Measurements from ENCODE around the gene PLA2G12A.

The PLA2G12A gene

DNA sequence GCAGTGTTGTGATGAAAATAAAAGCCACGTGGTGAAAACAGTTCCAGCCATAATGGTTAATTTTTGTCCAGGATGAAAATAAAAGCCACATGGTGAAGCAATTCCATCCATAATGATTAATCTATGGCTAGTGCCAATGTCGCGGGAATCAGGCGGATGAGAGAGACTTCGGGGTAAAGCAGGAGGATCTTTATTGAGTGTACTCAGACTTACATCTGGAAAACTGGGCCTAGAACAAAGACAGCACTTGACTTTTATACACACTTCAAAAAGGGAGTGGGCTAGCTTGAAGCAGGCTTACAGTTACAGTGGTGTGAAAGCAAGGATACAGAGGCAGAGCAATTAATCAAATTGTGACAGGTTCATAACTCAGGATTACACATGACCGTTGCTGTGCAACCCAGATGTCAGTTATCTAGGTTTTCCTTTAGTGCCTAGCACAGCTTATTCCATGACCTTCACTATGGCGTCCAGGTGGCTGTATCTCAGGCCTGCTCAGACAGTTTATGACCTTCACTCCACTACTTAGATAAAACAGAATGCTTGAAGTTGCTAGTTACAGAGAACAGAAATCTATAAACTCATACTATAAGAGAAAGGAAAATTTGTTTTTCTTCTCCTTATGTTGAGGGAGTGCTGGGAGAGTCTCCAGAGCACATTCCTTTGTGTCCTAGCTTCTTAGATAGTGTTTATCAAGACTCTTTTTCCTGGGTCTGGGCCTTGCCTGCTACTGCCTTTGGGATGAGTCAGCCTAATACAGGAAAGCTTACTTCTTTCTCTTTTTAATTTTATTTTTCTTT lies 5.9 kb upstream of the PLA2G12A start:
- Histone ChIP-seq H3K4me1 (ENCODE audit: insufficient read depth, low read length) (no peaks in the 10 kb centered on the region), H3K9ac (ENCODE audit: low read depth, low read length) (no peak overlapping the region), H3K27ac (ENCODE audit: low read length) (no peak overlapping the region), H2AFZ (ENCODE audit: low read depth, low read length) (no peak overlapping the region), H3K4me3 (ENCODE audit: low read depth in 1 of 2, low read length in 2 of 2) (no peak overlapping the region), H3K9me3 (ENCODE audit: insufficient read depth, low read length, severe bottlenecking) (no peaks in the 10 kb centered on the region), H3K79me2 (ENCODE audit: insufficient read depth, low read length) (no peaks in the 10 kb centered on the region), H3K36me3 (ENCODE audit: insufficient read depth, low read length) (no peaks in the 10 kb centered on the region), H3K4me2 (ENCODE audit: insufficient read depth, low read length) (no peak overlapping the region), H3K27me3 (ENCODE audit: insufficient read depth, low read length, poor library complexity) (no peaks in the 10 kb centered on the region), H4K20me1 (ENCODE audit: insufficient read depth, low read length) (no peaks in the 10 kb centered on the region)
- ATAC-seq (ENCODE audit: insufficient read depth, low read depth): no peak
- TF ChIP-seq, protein P1, sequence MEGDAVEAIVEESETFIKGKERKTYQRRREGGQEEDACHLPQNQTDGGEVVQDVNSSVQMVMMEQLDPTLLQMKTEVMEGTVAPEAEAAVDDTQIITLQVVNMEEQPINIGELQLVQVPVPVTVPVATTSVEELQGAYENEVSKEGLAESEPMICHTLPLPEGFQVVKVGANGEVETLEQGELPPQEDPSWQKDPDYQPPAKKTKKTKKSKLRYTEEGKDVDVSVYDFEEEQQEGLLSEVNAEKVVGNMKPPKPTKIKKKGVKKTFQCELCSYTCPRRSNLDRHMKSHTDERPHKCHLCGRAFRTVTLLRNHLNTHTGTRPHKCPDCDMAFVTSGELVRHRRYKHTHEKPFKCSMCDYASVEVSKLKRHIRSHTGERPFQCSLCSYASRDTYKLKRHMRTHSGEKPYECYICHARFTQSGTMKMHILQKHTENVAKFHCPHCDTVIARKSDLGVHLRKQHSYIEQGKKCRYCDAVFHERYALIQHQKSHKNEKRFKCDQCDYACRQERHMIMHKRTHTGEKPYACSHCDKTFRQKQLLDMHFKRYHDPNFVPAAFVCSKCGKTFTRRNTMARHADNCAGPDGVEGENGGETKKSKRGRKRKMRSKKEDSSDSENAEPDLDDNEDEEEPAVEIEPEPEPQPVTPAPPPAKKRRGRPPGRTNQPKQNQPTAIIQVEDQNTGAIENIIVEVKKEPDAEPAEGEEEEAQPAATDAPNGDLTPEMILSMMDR (IDR thresholded peaks at IDR 0.05; ENCODE audit: borderline replicate concordance, extremely low read depth, low read length, poor library complexity, severe bottlenecking): no peak
- TF ChIP-seq EZH2 (IDR thresholded peaks at IDR 0.05; ENCODE audit: borderline replicate concordance, low read depth, low read length, severe bottlenecking): no peak
- no peak for DNase-seq

DNA sequence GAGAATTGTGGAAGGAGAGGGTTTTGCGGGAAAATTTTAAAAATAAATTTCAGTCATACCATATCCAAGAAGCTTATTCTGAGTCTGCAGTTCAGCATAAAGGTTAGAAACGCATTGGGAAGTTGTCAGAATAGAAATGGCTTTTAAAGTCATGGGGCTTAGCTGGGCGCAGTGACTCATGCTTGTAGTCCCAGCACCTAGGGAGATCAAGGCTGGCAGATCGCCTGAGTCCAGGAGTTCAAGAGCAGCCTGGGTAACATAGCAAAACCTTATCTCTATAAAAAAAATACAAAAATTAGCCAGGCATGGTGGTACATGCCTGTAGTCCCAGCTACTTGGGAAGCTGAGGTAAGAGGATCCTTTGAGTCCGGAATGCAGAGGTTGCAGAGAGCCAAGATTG lies 3.9 kb upstream of the PLA2G12A start:
- H3K27ac ChIP-seq (ENCODE audit: low read length): no peak overlapping the region
- H3K27me3 ChIP-seq (ENCODE audit: insufficient read depth, low read length, poor library complexity): no peaks in the 10 kb centered on the region
- ATAC-seq (ENCODE audit: insufficient read depth, low read depth) (no peak), DNase-seq (no peak)
- no peak overlapping the region for H3K4me3 ChIP-seq (ENCODE audit: low read depth in 1 of 2, low read length in 2 of 2)
- TF ChIP-seq, protein P1 (IDR thresholded peaks at IDR 0.05; ENCODE audit: borderline replicate concordance, extremely low read depth, low read length, poor library complexity, severe bottlenecking): no peak
- TF ChIP-seq EZH2 (IDR thresholded peaks at IDR 0.05; ENCODE audit: borderline replicate concordance, low read depth, low read length, severe bottlenecking): no peak
- H3K79me2 ChIP-seq (ENCODE audit: insufficient read depth, low read length): no peaks in the 10 kb centered on the region
- no peaks in the 10 kb centered on the region for H3K9me3 ChIP-seq (ENCODE audit: insufficient read depth, low read length, severe bottlenecking)
- H3K36me3 ChIP-seq (ENCODE audit: insufficient read depth, low read length): no peaks in the 10 kb centered on the region
- H2AFZ ChIP-seq (ENCODE audit: low read depth, low read length): no peak overlapping the region
- no peak overlapping the region for H3K4me2 ChIP-seq (ENCODE audit: insufficient read depth, low read length)
- no peaks in the 10 kb centered on the region for H4K20me1 ChIP-seq (ENCODE audit: insufficient read depth, low read length)
- peaks cover 16% of the 10 kb centered on the region for H3K4me1 ChIP-seq (ENCODE audit: insufficient read depth, low read length)
- no peak overlapping the region for H3K9ac ChIP-seq (ENCODE audit: low read depth, low read length)

DNA sequence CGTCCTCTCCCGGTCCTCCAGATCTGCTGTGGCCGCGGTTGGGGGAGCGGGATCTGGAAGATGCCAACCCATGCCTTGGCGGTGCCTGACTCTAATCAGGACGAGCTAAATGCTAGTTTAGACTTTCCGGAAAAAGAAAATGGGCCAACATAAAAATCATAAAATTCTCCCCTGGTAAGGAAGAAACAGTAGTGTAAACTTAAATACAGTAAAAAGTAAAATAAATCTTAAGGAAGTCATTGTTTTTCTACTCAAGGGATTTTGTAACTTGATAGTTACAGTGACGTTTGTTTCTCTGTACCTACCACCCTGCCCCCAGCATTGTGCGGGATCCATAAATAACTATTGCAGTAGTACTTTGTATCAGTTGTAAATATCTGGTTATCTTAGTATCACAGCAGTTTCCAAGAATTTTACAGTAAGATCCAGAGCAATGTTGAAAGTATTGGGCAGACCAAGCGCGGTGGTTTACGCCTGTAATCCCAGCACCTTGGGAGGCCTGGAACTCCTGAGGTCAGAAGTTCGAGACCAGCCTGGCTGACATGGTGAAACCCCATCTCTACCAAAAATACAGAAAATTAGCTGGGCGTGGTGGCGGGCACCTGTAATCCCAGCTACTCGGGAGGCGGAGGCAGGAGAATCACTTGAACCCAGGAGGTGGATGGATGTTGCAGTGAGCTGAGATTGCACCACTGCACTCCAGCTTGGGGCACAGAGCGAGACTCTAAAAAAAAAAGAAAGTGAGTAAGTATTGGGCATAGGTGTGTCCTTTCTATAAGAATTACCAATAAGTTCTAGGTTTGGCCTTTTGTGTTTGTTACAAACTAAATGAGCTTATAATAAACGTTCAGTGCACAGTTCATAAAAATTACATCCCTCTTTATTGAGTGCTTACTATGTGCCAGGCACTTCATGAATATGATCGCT lies 1.0 kb upstream of the PLA2G12A start:
- Histone ChIP-seq H3K79me2 (ENCODE audit: insufficient read depth, low read length) (no peaks in the 10 kb centered on the region; the same call in 1 of the 2 replicates), H4K20me1 (ENCODE audit: insufficient read depth, low read length) (no peaks in the 10 kb centered on the region), H3K4me1 (ENCODE audit: insufficient read depth, low read length) (peaks cover 26% of the 10 kb centered on the region), H3K4me3 (ENCODE audit: low read depth in 1 of 2, low read length in 2 of 2) (peak overlapping the region in 1 of 2 experiments; percentile 98; a peak in 3 of 4 replicates), H3K9ac (ENCODE audit: low read depth, low read length) (peak overlapping the region; percentile 74), H3K36me3 (ENCODE audit: insufficient read depth, low read length) (no peaks in the 10 kb centered on the region), H2AFZ (ENCODE audit: low read depth, low read length) (peak overlapping the region; percentile 98), H3K4me2 (ENCODE audit: insufficient read depth, low read length) (peak overlapping the region; percentile 99), H3K27ac (ENCODE audit: low read length) (no peak overlapping the region), H3K9me3 (ENCODE audit: insufficient read depth, low read length, severe bottlenecking) (no peaks in the 10 kb centered on the region), H3K27me3 (ENCODE audit: insufficient read depth, low read length, poor library complexity) (no peaks in the 10 kb centered on the region)
- DNase-seq (no peak), ATAC-seq (ENCODE audit: insufficient read depth, low read depth) (no peak)
- TF ChIP-seq EZH2 (IDR thresholded peaks at IDR 0.05; ENCODE audit: borderline replicate concordance, low read depth, low read length, severe bottlenecking): no peak
